ENCODE data around the gene KLHDC2.

GRCh38 chr14:49774106-49774505, 6.2 kb downstream of the KLHDC2 start:
- TF ChIP-seq CTCF (optimal IDR thresholded peaks at IDR 0.05 in 1 of 3, IDR thresholded peaks at IDR 0.05 in 1 of 3, conservative IDR thresholded peaks at IDR 0.05 in 1 of 3; ENCODE audit: extremely low read depth in 1 of 3, insufficient read depth in 2 of 3, low read length in 3 of 3) (no peak), EZH2 (IDR thresholded peaks at IDR 0.05; ENCODE audit: low read length) (no peak)
